Stimulated activated CD8-positive, alpha-beta memory T cell treated with anti-CD3 and anti-CD28 coated beads, Interleukin-4, amount 100 ng/mL, for 48 hours (primary cell): ENCODE measurements around the gene MRPS18B.
A peak's percentile ranks its signal among the peaks of the same experiment; 100 is the strongest.

Experiments used
- DNase-seq: peaks from one replicate; pipeline ENCODE4 v3.0.0-alpha.2; 2020

Gene MRPS18B

DNA sequence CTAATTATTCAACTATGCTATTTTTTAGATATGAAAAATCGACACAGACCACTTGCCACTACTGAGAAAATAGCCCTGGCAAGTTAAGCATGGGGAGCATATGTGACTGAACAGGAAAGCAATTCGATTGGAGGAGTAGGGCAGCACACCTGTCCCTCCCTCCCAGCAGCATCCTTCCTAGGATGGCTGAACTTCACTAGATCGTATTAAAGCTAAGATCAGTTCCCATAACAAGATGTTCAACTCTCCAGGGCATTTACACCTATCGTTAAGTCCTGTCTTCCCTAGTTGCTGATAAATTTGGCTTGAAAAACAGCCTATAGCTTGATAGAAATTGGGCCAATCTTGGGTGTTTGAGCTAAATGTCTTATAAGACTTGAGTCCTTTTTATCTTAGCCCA, 7.6 kb upstream of the MRPS18B start:
- DNase-seq: no peak

DNA sequence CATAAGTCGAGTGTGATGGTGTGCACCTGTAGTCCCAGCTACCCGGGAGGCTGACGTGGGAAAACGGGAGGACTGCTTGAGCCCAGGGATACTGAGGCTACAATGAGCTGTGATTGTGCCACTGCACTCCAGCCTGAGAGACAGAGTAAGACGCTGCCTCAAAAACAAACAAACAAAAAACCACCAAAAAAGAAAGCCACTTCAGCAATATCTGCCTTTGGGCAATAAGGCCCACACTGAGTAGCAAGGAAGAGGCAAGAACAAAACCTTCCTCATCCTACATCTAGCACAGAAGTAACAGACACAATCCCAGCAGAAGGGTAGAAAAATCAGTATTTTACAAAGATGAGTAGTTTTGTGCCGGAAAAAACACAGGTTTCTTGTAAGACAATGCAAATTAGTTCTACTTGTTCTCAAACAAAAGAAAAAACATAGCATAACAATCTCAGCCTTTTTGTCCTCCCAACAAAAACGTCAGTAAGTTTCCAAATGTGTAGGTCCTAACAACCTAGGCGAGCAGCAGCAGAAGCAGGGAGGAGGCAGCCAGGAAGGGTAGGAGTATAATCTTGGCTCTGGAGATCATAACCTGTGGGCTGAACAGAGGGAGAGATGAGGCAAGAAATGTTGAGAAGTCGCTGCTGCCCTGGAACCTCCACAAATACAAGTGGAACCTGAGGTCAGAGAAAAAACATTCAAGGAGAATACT, 6.3 kb upstream of the MRPS18B start:
- DNase-seq: no peak

- DNase-seq: no peak
These were observed 5.8 kb upstream of the MRPS18B start for GRCh38 chr6:30611856-30612194.

GRCh38 chr6:30612213-30612612, 5.4 kb upstream of the MRPS18B start:
- DNase-seq: no peak

DNA sequence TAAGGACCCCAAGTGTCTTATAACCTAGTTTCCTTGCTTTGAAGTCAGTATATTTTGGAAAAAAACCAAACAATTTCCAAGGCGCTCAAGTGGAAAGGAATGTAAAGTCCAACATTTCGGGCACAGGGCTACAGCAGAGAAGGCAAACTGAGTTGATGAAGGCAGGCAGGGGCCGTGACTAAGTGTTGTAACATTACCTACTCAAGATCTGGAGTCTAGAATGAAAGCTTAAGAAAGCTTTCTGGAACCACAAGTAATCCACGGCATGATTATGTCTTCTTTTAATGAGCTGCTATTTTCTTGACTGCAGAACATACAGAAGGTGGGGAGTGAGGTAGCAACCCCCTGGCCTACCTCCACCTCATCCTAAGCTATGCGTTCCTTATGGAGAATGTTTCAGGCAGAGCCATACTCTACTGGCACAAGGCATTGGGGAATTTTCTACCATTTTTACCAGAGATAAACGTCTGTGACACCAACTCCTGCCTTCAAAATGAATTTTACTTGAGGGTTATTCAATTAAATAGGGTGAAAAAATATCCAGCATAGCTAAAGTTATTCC, 4.9 kb upstream of the MRPS18B start:
- no peak for DNase-seq

- DNase-seq: no peak
These were observed 4.2 kb upstream of the MRPS18B start for GRCh38 chr6:30613251-30614043.

- no peak for DNase-seq
These were observed 3.4 kb upstream of the MRPS18B start for GRCh38 chr6:30614044-30614842.

DNA sequence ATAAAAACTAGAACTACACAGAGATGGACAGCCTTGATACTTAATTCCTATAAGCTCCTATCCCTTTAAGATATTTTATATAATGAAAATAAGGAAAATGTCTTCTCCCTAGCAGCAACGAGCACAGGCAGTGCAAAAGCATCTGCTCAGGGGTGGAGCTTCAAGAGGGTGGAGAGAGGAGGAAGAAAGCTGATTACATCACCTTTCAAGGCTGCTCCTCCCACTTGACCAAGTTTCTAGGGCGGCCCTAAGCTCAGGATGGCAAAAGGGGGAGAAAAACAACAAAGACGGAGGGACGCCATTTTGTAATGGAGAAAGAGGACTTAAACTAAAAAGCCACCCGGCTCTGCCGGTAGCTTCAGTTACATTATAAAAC, 2.8 kb upstream of the MRPS18B start:
- DNase-seq: peak; percentile 82

GRCh38 chr6:30615219-30615957, 2.3 kb upstream of the MRPS18B start:
- DNase-seq: peak; percentile 55

- DNase-seq: no peak
These were observed 1.5 kb upstream of the MRPS18B start for GRCh38 chr6:30615958-30616810.

- DNase-seq: peak; percentile 97
These were observed 652 bp upstream of the MRPS18B start, which contains the start of gene PPP1R10 for GRCh38 chr6:30616811-30617564. Gene PPP1R10 (minus strand): TSS chr6:30617243. CDS start chr6:30609944, 7,299 bp downstream.

DNA sequence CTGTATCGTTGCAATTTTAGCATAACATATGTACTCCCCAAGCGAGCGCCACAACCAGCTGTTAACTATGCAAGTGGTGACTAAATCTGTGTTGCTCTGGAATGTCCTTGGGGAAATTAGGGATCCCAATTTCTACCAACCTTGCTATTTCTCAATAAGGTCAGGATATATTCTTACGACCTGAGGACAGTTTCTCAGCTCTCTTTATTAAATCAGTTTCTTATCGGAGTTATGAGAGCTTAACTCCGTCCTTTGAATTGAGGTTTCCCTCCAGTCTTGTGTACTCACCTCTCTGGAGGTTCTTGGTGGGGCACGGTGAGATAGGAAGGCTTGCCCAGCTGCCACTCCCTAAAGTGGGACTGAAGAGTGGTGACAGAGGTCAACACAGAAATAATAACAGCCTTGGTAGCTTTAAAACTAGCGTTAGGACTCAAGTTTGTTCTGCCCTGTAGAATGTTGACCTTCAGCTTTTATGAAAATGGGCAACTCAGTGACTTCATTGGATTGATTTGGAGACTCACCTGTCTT, 694 bp downstream of the MRPS18B start:
- no peak for DNase-seq

DNA sequence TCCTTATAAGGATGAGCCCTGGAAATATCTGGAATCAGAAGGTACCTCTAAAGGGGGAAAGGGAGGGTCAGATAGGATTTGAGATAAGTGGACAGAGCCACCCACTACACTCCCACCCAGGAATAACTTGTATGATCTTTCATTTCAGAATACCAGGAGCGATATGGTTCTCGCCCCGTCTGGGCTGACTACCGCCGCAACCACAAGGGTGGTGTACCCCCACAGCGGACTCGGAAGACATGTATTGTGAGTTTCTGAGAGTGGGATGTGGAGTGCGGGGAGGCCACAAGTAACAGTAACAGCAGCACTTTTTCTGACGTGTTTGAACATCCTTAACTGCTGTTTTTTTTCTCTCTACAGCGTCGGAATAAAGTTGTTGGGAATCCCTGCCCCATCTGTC, 1.9 kb downstream of the MRPS18B start:
- no peak for DNase-seq

DNA sequence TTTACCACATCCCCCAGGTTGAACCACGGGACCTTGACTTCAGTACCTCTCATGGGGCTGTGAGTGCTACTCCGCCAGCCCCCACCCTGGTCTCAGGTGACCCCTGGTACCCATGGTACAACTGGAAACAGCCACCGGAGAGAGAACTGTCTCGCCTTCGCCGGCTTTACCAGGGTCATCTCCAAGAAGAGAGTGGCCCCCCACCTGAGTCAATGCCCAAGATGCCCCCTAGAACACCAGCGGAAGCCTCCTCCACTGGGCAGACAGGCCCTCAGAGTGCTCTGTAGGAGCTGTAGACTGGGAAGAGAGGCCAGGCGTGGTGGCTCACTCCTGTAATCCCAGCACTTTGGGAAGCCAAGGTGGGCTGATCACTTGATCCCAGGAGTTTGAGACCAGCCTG, 7.9 kb downstream of the MRPS18B start:
- DNase-seq: no peak

DNA sequence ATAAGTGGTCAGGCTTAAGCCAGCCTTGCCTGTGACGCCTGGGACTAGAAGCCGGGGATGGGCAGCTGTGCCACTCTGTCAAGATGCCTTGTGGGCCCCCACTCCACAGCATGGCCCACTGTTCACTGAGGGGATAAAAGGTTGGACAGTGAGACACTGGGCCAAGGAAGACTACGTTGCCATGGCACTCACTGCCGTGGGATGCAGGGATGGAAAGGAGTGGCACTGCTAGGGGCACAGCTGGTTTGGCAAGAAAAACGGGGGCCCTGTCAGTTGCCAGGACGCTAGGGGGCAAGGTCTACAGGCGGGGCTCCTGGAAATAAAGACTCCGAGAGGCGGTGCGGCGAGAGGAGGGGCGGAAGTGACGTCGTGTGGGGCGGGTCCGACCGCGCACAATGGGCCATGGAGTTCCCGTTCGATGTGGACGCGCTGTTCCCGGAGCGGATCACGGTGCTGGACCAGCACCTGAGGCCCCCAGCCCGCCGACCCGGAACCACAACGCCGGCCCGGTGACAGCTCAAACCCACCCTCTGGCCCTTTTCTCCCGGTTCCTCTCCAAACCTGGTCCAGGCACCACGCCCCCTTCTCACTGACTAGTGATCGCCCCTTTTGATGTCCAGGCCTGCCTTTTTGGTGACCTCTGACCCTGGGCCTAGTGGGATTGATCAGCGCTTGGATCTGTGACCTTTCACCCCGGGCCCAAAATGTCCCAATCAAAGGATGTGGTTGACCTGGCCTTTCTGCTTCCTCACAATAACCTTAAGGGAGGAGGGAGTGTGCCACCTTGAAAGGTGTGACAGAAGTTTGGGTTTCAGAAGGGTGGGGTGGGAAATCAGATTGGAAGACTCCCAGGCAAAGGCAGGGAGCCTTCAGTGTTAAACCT, 9.1 kb downstream of the MRPS18B start, which contains the start of gene ATAT1:
Gene ATAT1, plus strand, starts transcription at position 391 of the 883 bp plus-strand sequence.
- DNase-seq: peak; percentile 93

DNA sequence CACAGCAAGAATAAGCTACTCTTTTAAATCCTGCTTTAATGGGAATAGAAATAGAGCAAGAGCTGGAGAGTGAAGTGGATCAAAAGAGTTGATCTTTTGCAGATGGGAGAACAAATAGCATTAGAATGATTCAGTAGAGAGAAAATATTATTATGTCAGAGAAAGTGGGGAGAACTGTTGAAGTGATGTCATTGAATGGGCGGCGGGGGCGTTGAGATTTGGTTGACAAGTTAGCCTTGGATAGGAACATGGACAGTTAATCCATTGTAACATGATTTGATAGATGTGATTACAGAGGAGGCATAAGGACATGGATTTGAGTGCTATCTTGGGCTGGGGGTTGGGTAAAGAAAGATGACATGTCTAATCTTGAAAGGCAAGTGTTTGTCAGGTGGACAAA, 18.2 kb downstream of the MRPS18B start:
- DNase-seq: no peak

GRCh38 chr6:30640481-30640880, 22.8 kb downstream of the MRPS18B start:
- DNase-seq: no peak

- no peak for DNase-seq
These were observed 23.4 kb downstream of the MRPS18B start for GRCh38 chr6:30641048-30641447.

GRCh38 chr6:30643656-30644055, 26.0 kb downstream of the MRPS18B start:
- DNase-seq: no peak
